Activated naive CD4-positive, alpha-beta T cell treated with anti-CD3 and anti-CD28 coated beads, Interleukin-2, amount 50 U/mL, for 72 hours (primary cell): Measurements from ENCODE around the gene TNRC6C. TPM values are rescaled to one million over a fixed set of nuclear protein-coding genes. Genes with fewer than 3 reads are reported as not detected.

ENCODE experiments used
- ATAC-seq, 2 donors: fragments of 150-1000 bp; cut with Tn5 transposase; 2 replicates each; pipeline ENCODE4 v1.10.0; 2021; ENCODE audit warnings: mild to moderate bottlenecking in 2 of 2, moderate library complexity in 2 of 2
- DNase-seq, 2 donors: peaks; one replicate each; pipeline ENCODE4 v3.0.0; 2021 to 2022; ENCODE audit warnings: low spot score in 2 of 2
- H3K27ac Mint-ChIP-seq, 2 donors: one replicate each; pipeline ENCODE4 v1.8.0; 2022; ENCODE audit warnings: mild to moderate bottlenecking in 2 of 2, mixed read lengths in 2 of 2
- H3K36me3 Mint-ChIP-seq, 2 donors: one replicate each; pipeline ENCODE4 v1.8.0; 2022; ENCODE audit warnings: mixed read lengths in 2 of 2
- H3K9me3 Mint-ChIP-seq, 2 donors: one replicate each; pipeline ENCODE4 v1.8.0; 2022; ENCODE audit warnings: mixed read lengths in 2 of 2
- total RNA-seq, 2 donors: library from RNA; stranded (reverse); gene quantifications; one replicate each; pipeline ENCODE4 v1.2.3, GENCODE V29; 2022

TNRC6C gene
- total RNA-seq: 10 to 100 TPM; 13.4 to 28.8 TPM

GRCh38 chr17:77957857-77958715 lies at the start of gene TNRC6C:
Gene TNRC6C (plus strand): TSS chr17:77958703. CDS start chr17:78004207, 45,504 bp downstream.
- peak; percentile 99 for DNase-seq
- Mint-ChIP-seq H3K36me3 (peaks cover 11 to 16% of the 10 kb centered on the region in 2 donors), H3K27ac (peak within 1 kb of the TSS; percentile 94 to 96), H3K9me3 (no peaks in the 10 kb centered on the region)
- peak; percentile 91 to 93 for ATAC-seq

GRCh38 chr17:77909236-77909635 lies 49.3 kb upstream of the TNRC6C start:
- no peaks in the 10 kb centered on the region for H3K36me3 Mint-ChIP-seq
- H3K27ac Mint-ChIP-seq: no peak overlapping the region
- DNase-seq (no peak), ATAC-seq (no peak)
- H3K9me3 Mint-ChIP-seq: no peaks in the 10 kb centered on the region

- Mint-ChIP-seq H3K9me3 (no peaks in the 10 kb centered on the region), H3K36me3 (no peaks in the 10 kb centered on the region), H3K27ac (no peak overlapping the region)
- no peak for DNase-seq
- no peak for ATAC-seq
Measured at GRCh38 chr17:77909816-77910215, 48.7 kb upstream of the TNRC6C start.

GRCh38 chr17:77914385-77915254 lies 43.9 kb upstream of the TNRC6C start:
- ATAC-seq (no peak), DNase-seq (no peak)
- no peak overlapping the region for H3K27ac Mint-ChIP-seq
- peaks cover 0 to 5% of the 10 kb centered on the region in 2 donors for H3K36me3 Mint-ChIP-seq
- H3K9me3 Mint-ChIP-seq: no peaks in the 10 kb centered on the region

- peaks cover 0 to 5% of the 10 kb centered on the region in 2 donors for H3K36me3 Mint-ChIP-seq
- no peak for ATAC-seq
Measured at GRCh38 chr17:77915594-77916021, 42.9 kb upstream of the TNRC6C start.

GRCh38 chr17:77916264-77916663 lies 42.2 kb upstream of the TNRC6C start:
- ATAC-seq: no peak
- Mint-ChIP-seq H3K36me3 (peaks cover 0 to 5% of the 10 kb centered on the region in 2 donors), H3K27ac (no peak overlapping the region), H3K9me3 (no peaks in the 10 kb centered on the region)
- no peak for DNase-seq

More at GRCh38 chr17:77915594-77916021, 42.9 kb upstream of the TNRC6C start:
- DNase-seq: no peak
- no peaks in the 10 kb centered on the region for H3K9me3 Mint-ChIP-seq
- no peak overlapping the region for H3K27ac Mint-ChIP-seq

- ATAC-seq (peak in 1 of 2 donors; percentile 57), DNase-seq (no peak)
- Mint-ChIP-seq H3K9me3 (no peaks in the 10 kb centered on the region), H3K27ac (no peak overlapping the region), H3K36me3 (peaks cover 0 to 5% of the 10 kb centered on the region in 2 donors)
Measured at GRCh38 chr17:77916703-77917481, 41.6 kb upstream of the TNRC6C start.

GRCh38 chr17:77919276-77919675 lies 39.2 kb upstream of the TNRC6C start:
- Mint-ChIP-seq H3K9me3 (no peaks in the 10 kb centered on the region), H3K27ac (no peak overlapping the region), H3K36me3 (peaks cover 0 to 5% of the 10 kb centered on the region in 2 donors)
- ATAC-seq (no peak), DNase-seq (no peak)

GRCh38 chr17:77923135-77923534 lies 35.4 kb upstream of the TNRC6C start:
- H3K36me3 Mint-ChIP-seq: peaks cover 0 to 2% of the 10 kb centered on the region in 2 donors
- ATAC-seq (no peak), DNase-seq (no peak)
- no peak overlapping the region for H3K27ac Mint-ChIP-seq
- H3K9me3 Mint-ChIP-seq: no peaks in the 10 kb centered on the region

GRCh38 chr17:77923776-77924513 lies 34.6 kb upstream of the TNRC6C start:
- no peak overlapping the region for H3K27ac Mint-ChIP-seq
- no peaks in the 10 kb centered on the region for H3K36me3 Mint-ChIP-seq
- no peaks in the 10 kb centered on the region for H3K9me3 Mint-ChIP-seq
- ATAC-seq (no peak), DNase-seq (no peak)

- no peaks in the 10 kb centered on the region for H3K36me3 Mint-ChIP-seq
- no peak overlapping the region for H3K27ac Mint-ChIP-seq
- ATAC-seq (no peak), DNase-seq (no peak)
- H3K9me3 Mint-ChIP-seq: no peaks in the 10 kb centered on the region
Measured at GRCh38 chr17:77924757-77925336, 33.7 kb upstream of the TNRC6C start.

GRCh38 chr17:77925831-77926543 lies 32.5 kb upstream of the TNRC6C start:
- Mint-ChIP-seq H3K36me3 (no peaks in the 10 kb centered on the region), H3K27ac (no peak overlapping the region), H3K9me3 (no peaks in the 10 kb centered on the region)
- DNase-seq (no peak), ATAC-seq (no peak)

- no peaks in the 10 kb centered on the region for H3K9me3 Mint-ChIP-seq
Measured at GRCh38 chr17:77926981-77927380, 31.5 kb upstream of the TNRC6C start.

GRCh38 chr17:77927777-77928518 lies 30.6 kb upstream of the TNRC6C start:
- DNase-seq: no peak
- peak overlapping the region; percentile 36 to 45 for H3K27ac Mint-ChIP-seq
- H3K36me3 Mint-ChIP-seq: no peaks in the 10 kb centered on the region
- no peaks in the 10 kb centered on the region for H3K9me3 Mint-ChIP-seq
- no peak for ATAC-seq

More at GRCh38 chr17:77926981-77927380, 31.5 kb upstream of the TNRC6C start:
- DNase-seq (no peak), ATAC-seq (no peak)
- H3K27ac Mint-ChIP-seq: peak overlapping the region in 1 of 2 donors; percentile 36
- no peaks in the 10 kb centered on the region for H3K36me3 Mint-ChIP-seq
